ENCODE results near the gene PTTG1IP2. TPM values are rescaled to one million over a fixed set of nuclear protein-coding genes. Genes with fewer than 3 reads are reported as not detected.

PTTG1IP2 gene
- total and polyA plus RNA-seq, 10 of the 15 experiments (the other 5 are each of a cell fraction or from before 2014, with no cell fraction given): not detected

DNA sequence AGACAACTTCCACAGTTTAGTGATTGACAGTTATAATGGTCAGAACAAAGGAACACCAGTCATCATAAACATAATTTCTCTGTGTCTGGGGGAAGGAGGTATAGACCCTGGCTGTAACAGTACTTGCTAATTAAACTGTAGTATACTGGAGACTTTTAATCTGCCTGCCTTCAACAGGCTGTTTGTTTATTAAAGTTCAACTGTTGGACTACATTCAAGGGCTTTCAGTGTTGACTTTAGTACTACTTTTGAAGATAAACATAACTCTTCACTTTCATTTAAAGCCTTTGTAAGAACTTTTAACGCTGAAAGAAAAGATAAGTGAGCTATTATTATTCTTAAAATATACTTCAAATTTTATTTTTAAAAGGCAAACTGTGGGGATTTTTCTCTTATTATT lies 15.5 kb upstream of the PTTG1IP2 start (continued):
- TF ChIP-seq ZBTB33 (IDR thresholded peaks at IDR 0.05) (no peak), ZNF384 (IDR thresholded peaks at IDR 0.05; ENCODE audit: borderline replicate concordance, low read depth, low read length) (no peak), GABPA (IDR thresholded peaks at IDR 0.05; ENCODE audit: low read depth) (no peak), ATF2 (IDR thresholded peaks at IDR 0.05; ENCODE audit: low read length) (no peak), RUNX3 (IDR thresholded peaks at IDR 0.05; ENCODE audit: low read length) (no peak), NKRF (conservative IDR thresholded peaks at IDR 0.05) (no peak)
